Stimulated activated CD4-positive, alpha-beta T cell treated with anti-CD3 and anti-CD28 coated beads, Interleukin-15, amount 100 ng/mL, for 24 hours (primary cell): ENCODE data around the gene ULK1.
"Not testable (repeated sequence)": the region's sequence is repeated elsewhere in the genome, so short reads cannot be mapped to it uniquely, and the experiment has no call there.

Experiments used
- DNase-seq: peaks from one replicate; pipeline ENCODE4 v3.0.0-alpha.2; 2020

Gene ULK1

GRCh38 chr12:131862600-131862993, 31.8 kb upstream of the ULK1 start:
- DNase-seq: no peak

- no peak for DNase-seq
Measured at GRCh38 chr12:131862994-131863710, 31.3 kb upstream of the ULK1 start.

GRCh38 chr12:131863711-131864396, 30.6 kb upstream of the ULK1 start:
- no peak for DNase-seq

GRCh38 chr12:131864469-131864868, 30.0 kb upstream of the ULK1 start:
- no peak for DNase-seq

- DNase-seq: no peak
Measured at GRCh38 chr12:131865180-131865875, 29.1 kb upstream of the ULK1 start.

GRCh38 chr12:131867471-131867870, 27.0 kb upstream of the ULK1 start:
- no peak for DNase-seq

GRCh38 chr12:131867891-131868675, 26.3 kb upstream of the ULK1 start:
- DNase-seq: no peak

- no peak for DNase-seq
Measured at GRCh38 chr12:131869871-131870418, 24.5 kb upstream of the ULK1 start.

GRCh38 chr12:131871677-131872076, 22.7 kb upstream of the ULK1 start:
- DNase-seq: no peak

GRCh38 chr12:131872154-131873051, 22.0 kb upstream of the ULK1 start:
- DNase-seq: no peak

- no peak for DNase-seq
Measured at GRCh38 chr12:131873293-131873692, 21.1 kb upstream of the ULK1 start.

GRCh38 chr12:131874972-131875371, 19.4 kb upstream of the ULK1 start:
- not testable (repeated sequence) for DNase-seq

- DNase-seq: not testable (repeated sequence)
Measured at GRCh38 chr12:131877216-131877615, 17.2 kb upstream of the ULK1 start.

- DNase-seq: not testable (repeated sequence)
Measured at GRCh38 chr12:131878436-131878835, 16.0 kb upstream of the ULK1 start.

GRCh38 chr12:131882804-131883520, 11.5 kb upstream of the ULK1 start:
- DNase-seq: no peak

- DNase-seq: no peak
Measured at GRCh38 chr12:131883521-131883900, 10.9 kb upstream of the ULK1 start.

GRCh38 chr12:131885076-131885475, 9.3 kb upstream of the ULK1 start:
- not testable (repeated sequence) for DNase-seq

- no peak for DNase-seq
Measured at GRCh38 chr12:131885543-131886057, 8.8 kb upstream of the ULK1 start.

GRCh38 chr12:131891722-131892121, 2.7 kb upstream of the ULK1 start:
- not testable (repeated sequence) for DNase-seq

GRCh38 chr12:131892711-131893604, 1.5 kb upstream of the ULK1 start:
- no peak for DNase-seq
